Muscle layer of colon (tissue), 2 donors: ENCODE measurements around the gene SURF6.
"Not testable (repeated sequence)": the region's sequence is repeated elsewhere in the genome, so short reads cannot be mapped to it uniquely, and the experiment has no call there.

ENCODE experiments used
- H3K27ac ChIP-seq: one replicate; pipeline ENCODE4 v1.7.0; 2013; ENCODE audit warnings: low read depth, mild to moderate bottlenecking, low read length, moderate library complexity
- H3K27me3 ChIP-seq, 2 donors: one replicate each; pipeline ENCODE4 v1.7.0; 2013; ENCODE audit warnings: low read length in 2 of 2, mild to moderate bottlenecking in 2 of 2; ENCODE audit not compliant: insufficient read depth in 2 of 2, control insufficient read depth in 1 of 2
- H3K36me3 ChIP-seq: one replicate; pipeline ENCODE4 v1.7.0; 2013; ENCODE audit warnings: mild to moderate bottlenecking, low read length; ENCODE audit not compliant: insufficient read depth
- H3K4me1 ChIP-seq: one replicate; pipeline ENCODE4 v1.7.0; 2013; ENCODE audit warnings: mild to moderate bottlenecking, low read length; ENCODE audit not compliant: insufficient read depth
- H3K4me3 ChIP-seq, 2 donors: one replicate each; pipeline ENCODE4 v1.7.0; 2013; ENCODE audit warnings: low read length in 2 of 2, low read depth in 1 of 2, mild to moderate bottlenecking in 1 of 2, moderate library complexity in 1 of 2
- H3K9ac ChIP-seq: one replicate; pipeline ENCODE4 v1.7.0; 2013; ENCODE audit warnings: low read length
- H3K9me3 ChIP-seq: one replicate; pipeline ENCODE4 v1.7.0; 2013; ENCODE audit warnings: mild to moderate bottlenecking, low read length
- donor health status: abdominal sarcoma.
- donor health status: Adenocarcinoma of cecum.

SURF6 gene

GRCh38 chr9:133331641-133332380, 4.2 kb downstream of the SURF6 start:
- Histone ChIP-seq H3K36me3 (peaks cover 47% of the 10 kb centered on the region), H3K9me3 (no peaks in the 10 kb centered on the region), H3K4me3 (no peak overlapping the region), H3K27ac (no peak overlapping the region), H3K9ac (no peak overlapping the region), H3K27me3 (no peaks in the 10 kb centered on the region), H3K4me1 (peaks cover 21% of the 10 kb centered on the region)

- H3K27ac ChIP-seq, result no peak overlapping the region
- no peaks in the 10 kb centered on the region for H3K27me3 ChIP-seq
- H3K4me1 ChIP-seq, result peaks cover 17% of the 10 kb centered on the region
- H3K36me3 ChIP-seq, result peaks cover 47% of the 10 kb centered on the region
- no peaks in the 10 kb centered on the region for H3K9me3 ChIP-seq
- no peak overlapping the region for H3K4me3 ChIP-seq
- H3K9ac ChIP-seq, result no peak overlapping the region
These were observed 4.8 kb downstream of the SURF6 start for GRCh38 chr9:133331221-133331620.

GRCh38 chr9:133329306-133330156, 6.5 kb downstream of the SURF6 start:
- peaks cover 45% of the 10 kb centered on the region for H3K36me3 ChIP-seq

GRCh38 chr9:133327834-133328484, 8.0 kb downstream of the SURF6 start:
- Histone ChIP-seq H3K9me3 (no peaks in the 10 kb centered on the region), H3K9ac (no peak overlapping the region), H3K27me3 (no peaks in the 10 kb centered on the region), H3K36me3 (peaks cover 30% of the 10 kb centered on the region), H3K4me3 (no peak overlapping the region), H3K4me1 (no peaks in the 10 kb centered on the region), H3K27ac (no peak overlapping the region)

More at GRCh38 chr9:133329306-133330156, 6.5 kb downstream of the SURF6 start:
- H3K9me3 ChIP-seq, H3K27ac ChIP-seq, H3K9ac ChIP-seq, H3K4me3 ChIP-seq, H3K27me3 ChIP-seq: not testable (repeated sequence)
- peaks cover 11% of the 10 kb centered on the region for H3K4me1 ChIP-seq

GRCh38 chr9:133327021-133327420, 9.0 kb downstream of the SURF6 start:
- not testable (repeated sequence) for H3K27me3 ChIP-seq, H3K4me3 ChIP-seq, H3K9ac ChIP-seq, H3K27ac ChIP-seq, H3K9me3 ChIP-seq, H3K4me1 ChIP-seq
- peaks cover 20% of the 10 kb centered on the region for H3K36me3 ChIP-seq

GRCh38 chr9:133323991-133324703, 11.8 kb downstream of the SURF6 start:
- no peak overlapping the region for H3K4me3 ChIP-seq
- no peaks in the 10 kb centered on the region for H3K27me3 ChIP-seq
- H3K36me3 ChIP-seq, result no peaks in the 10 kb centered on the region
- no peaks in the 10 kb centered on the region for H3K4me1 ChIP-seq
- H3K27ac ChIP-seq, result no peak overlapping the region
- H3K9me3 ChIP-seq, result no peaks in the 10 kb centered on the region
- no peak overlapping the region for H3K9ac ChIP-seq

- Histone ChIP-seq H3K9ac (no peak overlapping the region), H3K9me3 (no peaks in the 10 kb centered on the region), H3K27me3 (no peaks in the 10 kb centered on the region), H3K4me1 (no peaks in the 10 kb centered on the region), H3K4me3 (no peak overlapping the region), H3K36me3 (no peaks in the 10 kb centered on the region), H3K27ac (no peak overlapping the region)
These were observed 12.8 kb downstream of the SURF6 start for GRCh38 chr9:133323211-133323610.

GRCh38 chr9:133322701-133323100, 13.3 kb downstream of the SURF6 start:
- Histone ChIP-seq H3K9me3 (no peaks in the 10 kb centered on the region), H3K36me3 (no peaks in the 10 kb centered on the region), H3K4me1 (no peaks in the 10 kb centered on the region), H3K9ac (no peak overlapping the region), H3K27ac (no peak overlapping the region), H3K27me3 (no peaks in the 10 kb centered on the region), H3K4me3 (no peak overlapping the region)

GRCh38 chr9:133321411-133321935, 14.5 kb downstream of the SURF6 start:
- Histone ChIP-seq H3K4me3 (no peak overlapping the region), H3K9me3 (no peaks in the 10 kb centered on the region), H3K9ac (no peak overlapping the region), H3K27ac (no peak overlapping the region), H3K27me3 (no peaks in the 10 kb centered on the region), H3K4me1 (no peaks in the 10 kb centered on the region), H3K36me3 (no peaks in the 10 kb centered on the region)

- Histone ChIP-seq H3K36me3 (no peaks in the 10 kb centered on the region), H3K9me3 (no peaks in the 10 kb centered on the region), H3K27ac (no peak overlapping the region), H3K4me1 (no peaks in the 10 kb centered on the region), H3K4me3 (no peak overlapping the region), H3K9ac (no peak overlapping the region), H3K27me3 (no peaks in the 10 kb centered on the region)
These were observed 15.5 kb downstream of the SURF6 start for GRCh38 chr9:133320421-133320881.

- H3K27ac ChIP-seq, H3K9ac ChIP-seq, H3K27me3 ChIP-seq, H3K4me3 ChIP-seq, H3K36me3 ChIP-seq, H3K9me3 ChIP-seq, H3K4me1 ChIP-seq: not testable (repeated sequence)
These were observed 18.4 kb downstream of the SURF6 start for GRCh38 chr9:133317551-133317950.
